Activated CD4-positive, alpha-beta memory T cell treated with anti-CD3 and anti-CD28 coated beads for 36 hours (primary cell): ENCODE measurements around the gene TMEM267. TPM values are rescaled to one million over a fixed set of nuclear protein-coding genes. Genes with fewer than 3 reads are reported as not detected.
"Not testable (repeated sequence)": the region's sequence is repeated elsewhere in the genome, so short reads cannot be mapped to it uniquely, and the experiment has no call there.

Experiments used
- CTCF ChIA-PET: fragments of 350-600 bp; sonication (Branson Sonifier 250); formaldehyde crosslinking; loops from one replicate; lab custom pipeline; 2021; ENCODE audit warnings: antibody characterized with exemption, inconsistent platforms; lab: Charles Lee
- POLR2A ChIA-PET: fragments of 350-600 bp; sonication (Branson Sonifier 250); formaldehyde crosslinking; loops from one replicate; lab custom pipeline; 2021; ENCODE audit warnings: antibody characterized with exemption; lab: Charles Lee
- DNase-seq: peaks from one replicate; pipeline ENCODE4 v3.0.0-alpha.2; 2020
- H3K27ac Mint-ChIP-seq: one replicate; pipeline ENCODE4 v1.8.0; 2021; ENCODE audit warnings: mixed read lengths
- H3K27me3 Mint-ChIP-seq: one replicate; pipeline ENCODE4 v1.8.0; 2021; ENCODE audit warnings: mixed read lengths
- H3K36me3 Mint-ChIP-seq: one replicate; pipeline ENCODE4 v1.8.0; 2021; ENCODE audit warnings: mixed read lengths
- H3K4me1 Mint-ChIP-seq: one replicate; pipeline ENCODE4 v1.8.0; 2021; ENCODE audit warnings: low read depth, mixed read lengths
- H3K4me3 Mint-ChIP-seq: one replicate; pipeline ENCODE4 v1.8.0; 2021; ENCODE audit warnings: mild to moderate bottlenecking, mixed read lengths
- H3K9me3 Mint-ChIP-seq: one replicate; pipeline ENCODE4 v1.8.0; 2021; ENCODE audit warnings: mixed read lengths
- intact Hi-C: fragments of 100-400 bp; cut with micrococcal nuclease; formaldehyde crosslinking; loops from one replicate; pipeline ENCODE4 v1.15.1; 2023
- total RNA-seq, 2 experiments: library from RNA; stranded (reverse); gene quantifications; one replicate each; pipeline ENCODE4 v1.2.3, GENCODE V29; 2021

Gene TMEM267
- total RNA-seq, 2 experiments from 2014 or later, result 17.6 to 19.7 TPM

GRCh38 chr5:43420241-43420640 is 63.4 kb downstream of the TMEM267 start:
- Mint-ChIP-seq H3K27me3 (no peaks in the 10 kb centered on the region), H3K4me1 (peaks cover 2% of the 10 kb centered on the region), H3K4me3 (no peak overlapping the region), H3K27ac (no peak overlapping the region), H3K36me3 (no peaks in the 10 kb centered on the region), H3K9me3 (no peaks in the 10 kb centered on the region)
- no peak for DNase-seq
- POLR2A ChIA-PET, result no interaction called here
- intact Hi-C loops, result no loop called here
- CTCF ChIA-PET, result interaction anchor here (0.8 kb wide), 1 partner anchor 150 kb away, joined by 4 read pairs; no protein-coding TSS in a partner anchor

DNA sequence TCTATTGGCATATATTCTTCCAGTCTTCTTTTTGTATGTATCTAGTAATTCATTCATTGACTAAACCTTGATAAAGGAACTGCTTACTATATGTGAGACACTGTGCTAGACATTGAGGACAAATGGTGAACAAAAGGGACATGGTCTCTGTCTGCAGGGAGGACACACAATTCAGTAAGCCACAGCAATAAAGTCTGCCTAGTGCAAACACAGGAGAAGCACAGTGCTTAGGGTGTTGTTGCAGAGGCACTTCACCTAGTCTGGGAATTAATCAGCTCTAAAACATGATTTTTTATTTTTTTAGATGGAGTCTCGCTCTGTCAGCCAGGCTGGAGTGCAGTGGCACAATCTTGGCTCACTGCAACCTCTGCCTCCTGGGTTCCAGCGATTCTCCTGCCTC is 65.1 kb downstream of the TMEM267 start:
- no peak for DNase-seq
- peaks cover 2% of the 10 kb centered on the region for H3K4me1 Mint-ChIP-seq
- POLR2A ChIA-PET, result no interaction called here
- no peak overlapping the region for H3K4me3 Mint-ChIP-seq
- no peak overlapping the region for H3K27ac Mint-ChIP-seq
- no peaks in the 10 kb centered on the region for H3K36me3 Mint-ChIP-seq
- H3K27me3 Mint-ChIP-seq, result no peaks in the 10 kb centered on the region
- CTCF ChIA-PET, result interaction anchor here (1.3 kb wide), 1 partner anchor 29 kb away, joined by 3 read pairs; no protein-coding TSS in a partner anchor
- intact Hi-C loops, result no loop called here
- no peaks in the 10 kb centered on the region for H3K9me3 Mint-ChIP-seq

DNA sequence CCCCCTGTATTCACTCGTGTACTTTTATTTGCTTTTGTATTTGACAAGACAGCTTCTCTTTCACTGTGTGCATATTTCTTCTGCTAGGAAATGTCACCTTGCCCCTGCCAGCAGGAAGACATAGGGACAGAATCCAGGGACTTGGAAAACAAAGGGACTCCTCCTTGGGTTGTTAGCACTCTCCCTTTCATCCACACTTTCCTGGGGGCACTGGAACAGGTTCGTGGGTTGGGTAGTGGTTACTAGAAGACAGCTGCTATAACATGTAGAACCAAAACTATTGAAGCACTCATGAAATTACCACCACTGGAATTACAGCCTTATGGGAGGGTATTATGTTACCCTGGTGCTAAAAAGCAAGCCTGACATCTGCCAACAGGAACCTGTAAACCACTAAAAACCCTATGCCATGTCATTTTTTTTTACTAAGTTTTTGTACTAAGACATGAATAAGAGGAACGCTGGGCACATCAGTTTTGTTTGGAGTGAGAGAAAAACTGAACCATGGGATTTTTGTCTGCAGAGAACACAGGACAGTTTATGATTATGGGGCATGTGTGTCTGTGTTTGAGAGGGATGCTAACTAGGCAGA is 66.8 kb downstream of the TMEM267 start:
- ChIA-PET POLR2A (no interaction called here), CTCF (no interaction called here)
- H3K27ac Mint-ChIP-seq, result no peak overlapping the region
- no peaks in the 10 kb centered on the region for H3K4me1 Mint-ChIP-seq
- no peak for DNase-seq
- H3K27me3 Mint-ChIP-seq, result no peaks in the 10 kb centered on the region
- no peak overlapping the region for H3K4me3 Mint-ChIP-seq
- no peaks in the 10 kb centered on the region for H3K9me3 Mint-ChIP-seq
- intact Hi-C loops, result no loop called here
- no peaks in the 10 kb centered on the region for H3K36me3 Mint-ChIP-seq

DNA sequence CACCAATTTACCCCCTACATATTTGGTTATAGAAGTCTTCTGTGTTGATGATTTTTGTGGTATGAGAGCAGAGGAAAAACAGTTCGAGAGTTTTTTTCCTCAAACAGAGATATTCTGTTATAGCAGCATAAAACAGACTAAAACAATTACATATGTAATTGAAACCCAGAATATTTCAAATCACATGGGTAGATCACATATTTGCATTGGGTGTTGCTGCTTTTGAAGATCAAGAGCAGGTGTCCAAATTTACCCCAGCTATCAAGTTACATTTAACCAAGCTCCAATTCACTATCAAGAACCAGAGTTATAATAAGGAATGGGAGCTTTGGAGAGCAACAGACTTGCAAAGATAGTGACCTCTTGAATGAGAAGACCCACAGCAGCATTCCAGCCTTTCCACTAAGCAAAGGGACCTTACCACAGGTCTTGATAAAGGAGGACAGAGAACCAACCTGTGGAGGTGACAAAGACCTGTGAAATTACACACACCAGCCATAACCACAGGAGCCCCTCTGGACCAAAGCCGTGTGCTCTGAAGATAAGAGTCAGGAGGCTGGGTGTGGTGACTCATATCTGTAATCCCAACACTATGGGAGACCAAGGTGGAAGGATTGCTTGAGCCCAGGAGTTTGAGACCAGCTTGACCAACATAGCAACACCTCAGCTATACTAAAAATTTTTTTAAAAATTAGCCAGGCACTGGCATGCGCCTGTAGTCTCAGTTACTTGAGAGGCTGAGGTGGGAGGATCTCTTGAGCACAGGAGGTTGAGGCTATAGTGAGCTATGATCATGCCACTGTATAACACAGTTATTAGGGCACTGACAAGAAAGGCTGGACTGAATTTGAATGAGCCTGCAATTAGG is 67.5 kb downstream of the TMEM267 start:
- POLR2A ChIA-PET, result no interaction called here
- intact Hi-C loops, result no loop called here
- Mint-ChIP-seq H3K4me1 (no peaks in the 10 kb centered on the region), H3K9me3 (no peaks in the 10 kb centered on the region), H3K27ac (no peak overlapping the region), H3K4me3 (no peak overlapping the region), H3K27me3 (no peaks in the 10 kb centered on the region), H3K36me3 (no peaks in the 10 kb centered on the region)
- no peak for DNase-seq
- CTCF ChIA-PET, result no interaction called here

GRCh38 chr5:43413966-43414365 is 69.7 kb downstream of the TMEM267 start:
- Mint-ChIP-seq H3K4me1 (no peaks in the 10 kb centered on the region), H3K36me3 (no peaks in the 10 kb centered on the region), H3K9me3 (no peaks in the 10 kb centered on the region), H3K4me3 (no peak overlapping the region), H3K27ac (no peak overlapping the region), H3K27me3 (no peaks in the 10 kb centered on the region)
- no peak for DNase-seq
- ChIA-PET CTCF (interaction anchor here (1.0 kb wide), 1 partner anchor 24 kb away, joined by 3 read pairs; no protein-coding TSS in a partner anchor), POLR2A (no interaction called here)
- intact Hi-C loops, result no loop called here

DNA sequence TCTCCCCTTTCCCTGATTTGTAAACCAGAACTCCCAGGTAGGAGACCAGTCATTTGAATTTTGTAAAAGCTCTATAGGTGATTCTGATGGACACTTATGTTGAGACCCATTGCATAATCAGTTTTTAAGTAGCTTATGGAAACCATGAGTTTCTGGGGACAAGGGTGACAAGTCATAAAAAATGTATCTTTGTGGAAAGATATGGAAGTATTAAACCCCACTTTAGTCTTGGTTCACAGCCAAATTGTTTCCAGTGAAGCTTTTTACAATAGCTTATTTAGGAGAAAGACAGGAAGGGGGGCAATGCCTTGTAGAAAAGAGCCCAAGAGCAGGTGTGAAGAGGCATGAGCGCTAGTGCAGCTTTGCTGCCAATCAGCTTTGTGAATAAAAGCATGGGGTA is 71.0 kb downstream of the TMEM267 start:
- intact Hi-C loops, result no loop called here
- H3K9me3 Mint-ChIP-seq, result peaks cover 5% of the 10 kb centered on the region
- H3K36me3 Mint-ChIP-seq, result no peaks in the 10 kb centered on the region
- H3K4me1 Mint-ChIP-seq, result no peaks in the 10 kb centered on the region
- ChIA-PET POLR2A (no interaction called here), CTCF (no interaction called here)
- no peak for DNase-seq
- H3K27ac Mint-ChIP-seq, result no peak overlapping the region
- no peak overlapping the region for H3K4me3 Mint-ChIP-seq
- no peaks in the 10 kb centered on the region for H3K27me3 Mint-ChIP-seq

- no peaks in the 10 kb centered on the region for H3K36me3 Mint-ChIP-seq
- no peaks in the 10 kb centered on the region for H3K4me1 Mint-ChIP-seq
- no peaks in the 10 kb centered on the region for H3K27me3 Mint-ChIP-seq
- no peak within 1 kb of the TSS for H3K27ac Mint-ChIP-seq
- H3K9me3 Mint-ChIP-seq, result peaks cover 8% of the 10 kb centered on the region
- CTCF ChIA-PET, result interaction anchor here (0.6 kb wide), 2 partner anchors 22 to 62 kb away, joined by 3 to 5 read pairs; no protein-coding TSS in a partner anchor
- H3K4me3 Mint-ChIP-seq, result no peak within 1 kb of the TSS
- intact Hi-C loops, result no loop called here
- no peak for DNase-seq
- POLR2A ChIA-PET, result no interaction called here
Observed at GRCh38 chr5:43412156-43412555, 71.5 kb downstream of the TMEM267 start, which contains the start of gene CCL28. Gene CCL28 (minus strand): TSS chr5:43412391. CDS start chr5:43412316, 75 bp downstream.

GRCh38 chr5:43411495-43411894 is 72.2 kb downstream of the TMEM267 start:
- Mint-ChIP-seq H3K36me3 (no peaks in the 10 kb centered on the region), H3K4me3 (no peak overlapping the region), H3K9me3 (peaks cover 15% of the 10 kb centered on the region), H3K27me3 (no peaks in the 10 kb centered on the region), H3K4me1 (no peaks in the 10 kb centered on the region), H3K27ac (no peak overlapping the region)
- ChIA-PET POLR2A (no interaction called here), CTCF (interaction anchor here (0.6 kb wide), 1 partner anchor 63 kb away, joined by 3 read pairs; no protein-coding TSS in a partner anchor)
- no peak for DNase-seq
- intact Hi-C loops, result no loop called here

- ChIA-PET CTCF (interaction anchor here (0.7 kb wide), 1 partner anchor 221 kb away, joined by 3 read pairs; no protein-coding TSS in a partner anchor), POLR2A (no interaction called here)
- no peaks in the 10 kb centered on the region for H3K4me1 Mint-ChIP-seq
- no peaks in the 10 kb centered on the region for H3K36me3 Mint-ChIP-seq
- no peak overlapping the region for H3K27ac Mint-ChIP-seq
- H3K9me3 Mint-ChIP-seq, result peaks cover 18% of the 10 kb centered on the region
- intact Hi-C loops, result no loop called here
- no peak for DNase-seq
- no peaks in the 10 kb centered on the region for H3K27me3 Mint-ChIP-seq
- no peak overlapping the region for H3K4me3 Mint-ChIP-seq
Observed at GRCh38 chr5:43410414-43410813, 73.3 kb downstream of the TMEM267 start.

GRCh38 chr5:43409809-43410271 is 73.8 kb downstream of the TMEM267 start:
- no peak for DNase-seq
- Mint-ChIP-seq H3K4me1 (no peaks in the 10 kb centered on the region), H3K36me3 (no peaks in the 10 kb centered on the region), H3K4me3 (no peak overlapping the region), H3K27ac (no peak overlapping the region), H3K9me3 (peaks cover 24% of the 10 kb centered on the region), H3K27me3 (peaks cover 1% of the 10 kb centered on the region)
- POLR2A ChIA-PET, result no interaction called here
- intact Hi-C loops, result no loop called here
- CTCF ChIA-PET, result interaction anchor here (0.7 kb wide), 1 partner anchor 222 kb away, joined by 3 read pairs; no protein-coding TSS in a partner anchor

GRCh38 chr5:43402524-43403066 is 81.1 kb downstream of the TMEM267 start:
- DNase-seq, H3K27ac Mint-ChIP-seq, POLR2A ChIA-PET, H3K36me3 Mint-ChIP-seq, intact Hi-C loops, CTCF ChIA-PET, H3K4me3 Mint-ChIP-seq, H3K4me1 Mint-ChIP-seq, H3K27me3 Mint-ChIP-seq: not testable (repeated sequence)
- peaks cover 33% of the 10 kb centered on the region for H3K9me3 Mint-ChIP-seq

- no peak overlapping the region for H3K4me3 Mint-ChIP-seq
- H3K4me1 Mint-ChIP-seq, result peaks cover 12% of the 10 kb centered on the region
- H3K27ac Mint-ChIP-seq, result no peak overlapping the region
- intact Hi-C loops, result no loop called here
- H3K36me3 Mint-ChIP-seq, result peaks cover 6% of the 10 kb centered on the region
- ChIA-PET CTCF (interaction anchor here (1.0 kb wide), 1 partner anchor 12 kb away, joined by 4 read pairs; no protein-coding TSS in a partner anchor), POLR2A (no interaction called here)
- DNase-seq, result no peak
- H3K9me3 Mint-ChIP-seq, result peaks cover 26% of the 10 kb centered on the region
- H3K27me3 Mint-ChIP-seq, result peaks cover 1% of the 10 kb centered on the region
Observed at GRCh38 chr5:43401827-43402226, 81.8 kb downstream of the TMEM267 start.
